ENCODE results near the gene ERICH6B.

ERICH6B gene

DNA sequence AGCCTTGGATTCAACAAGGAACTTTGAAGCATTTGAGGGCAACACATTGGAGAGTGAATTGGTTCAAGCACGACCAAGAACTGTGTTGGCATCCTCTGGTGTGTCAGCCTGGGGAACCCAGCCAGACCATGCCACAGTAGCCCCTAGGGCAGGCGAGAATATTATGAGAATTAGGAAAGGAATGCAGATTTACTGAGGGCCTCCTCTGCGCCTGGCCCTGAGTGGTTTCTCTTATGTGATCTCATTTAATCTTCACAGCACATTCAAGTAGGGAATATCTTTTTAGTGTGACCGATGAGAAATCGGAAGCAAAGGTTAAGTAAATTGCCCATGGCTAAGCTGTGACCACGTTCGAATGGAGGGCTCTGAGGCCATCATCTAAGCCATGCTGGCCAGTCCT, 15.3 kb upstream of the ERICH6B start:
- no peak overlapping the region for H3K27ac ChIP-seq (ENCODE audit: low read length)
- no peaks in the 10 kb centered on the region for H3K27me3 ChIP-seq (ENCODE audit: low read depth, low read length)
- no peaks in the 10 kb centered on the region for H3K79me2 ChIP-seq (ENCODE audit: low read length)
- peaks cover 18% of the 10 kb centered on the region for H3K4me1 ChIP-seq (ENCODE audit: low read length)
- no peak overlapping the region for H3K4me2 ChIP-seq (ENCODE audit: low read length)
- H4K20me1 ChIP-seq (ENCODE audit: insufficient read depth, low read length), result no peaks in the 10 kb centered on the region
- H3K9me3 ChIP-seq (ENCODE audit: insufficient read depth, low read length), result no peaks in the 10 kb centered on the region
- TF ChIP-seq EZH2phosphoT487 (IDR thresholded peaks at IDR 0.05; ENCODE audit: low read depth), result no peak
- TF ChIP-seq CTCF (IDR thresholded peaks at IDR 0.05; ENCODE audit: low read depth, low read length), result no peak
- no peaks in the 10 kb centered on the region for H3K36me3 ChIP-seq (replicated peaks; ENCODE audit: low read depth, low read length)
- H3K4me3 ChIP-seq (ENCODE audit: low read length), result no peak overlapping the region
- no peak overlapping the region for H2AFZ ChIP-seq (ENCODE audit: low read depth, low read length)
- H3K9ac ChIP-seq (ENCODE audit: low read length), result no peak overlapping the region

DNA sequence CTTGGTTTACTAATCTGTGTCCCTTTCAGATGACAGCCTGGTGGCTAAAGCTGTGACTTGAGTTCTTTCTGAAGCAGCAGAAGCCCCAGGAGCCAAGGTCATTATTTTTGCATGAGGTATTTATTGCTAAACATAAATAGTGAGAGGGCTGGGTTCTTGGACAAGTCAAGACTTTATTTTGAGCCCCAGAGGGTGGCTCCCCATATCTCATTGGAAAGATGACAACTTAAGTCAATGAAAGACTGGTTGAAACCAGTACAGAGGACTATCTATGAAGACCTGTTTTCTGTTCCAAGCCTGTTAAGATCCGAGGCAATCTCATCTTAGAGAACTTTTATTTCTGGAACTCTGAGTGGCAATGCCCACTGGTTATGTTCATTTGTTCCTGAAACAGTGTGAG, 14.4 kb upstream of the ERICH6B start:
- Histone ChIP-seq H2AFZ (ENCODE audit: low read depth, low read length) (no peak overlapping the region), H3K9me3 (ENCODE audit: insufficient read depth, low read length) (no peaks in the 10 kb centered on the region), H3K4me1 (ENCODE audit: low read length) (peaks cover 20% of the 10 kb centered on the region), H3K36me3 (replicated peaks; ENCODE audit: low read depth, low read length) (no peaks in the 10 kb centered on the region), H3K27ac (ENCODE audit: low read length) (no peak overlapping the region), H3K4me2 (ENCODE audit: low read length) (no peak overlapping the region), H3K9ac (ENCODE audit: low read length) (no peak overlapping the region), H4K20me1 (ENCODE audit: insufficient read depth, low read length) (no peaks in the 10 kb centered on the region), H3K27me3 (ENCODE audit: low read depth, low read length) (no peaks in the 10 kb centered on the region), H3K4me3 (ENCODE audit: low read length) (no peak overlapping the region), H3K79me2 (ENCODE audit: low read length) (no peaks in the 10 kb centered on the region)
- TF ChIP-seq CTCF (IDR thresholded peaks at IDR 0.05; ENCODE audit: low read depth, low read length) (no peak), EZH2phosphoT487 (IDR thresholded peaks at IDR 0.05; ENCODE audit: low read depth) (no peak)

GRCh38 chr13:45628094-45628493, 12.6 kb upstream of the ERICH6B start:
- Histone ChIP-seq H3K4me2 (ENCODE audit: low read length) (no peak overlapping the region), H4K20me1 (ENCODE audit: insufficient read depth, low read length) (no peaks in the 10 kb centered on the region), H3K27ac (ENCODE audit: low read length) (no peak overlapping the region), H3K9me3 (ENCODE audit: insufficient read depth, low read length) (no peaks in the 10 kb centered on the region), H3K36me3 (replicated peaks; ENCODE audit: low read depth, low read length) (no peaks in the 10 kb centered on the region), H3K4me3 (ENCODE audit: low read length) (no peak overlapping the region), H3K9ac (ENCODE audit: low read length) (no peak overlapping the region), H3K27me3 (ENCODE audit: low read depth, low read length) (0 out of 2 replicates have a peak, but pooled peaks cover 2% of the 10 kb centered on the region), H2AFZ (ENCODE audit: low read depth, low read length) (no peak overlapping the region), H3K79me2 (ENCODE audit: low read length) (no peaks in the 10 kb centered on the region), H3K4me1 (ENCODE audit: low read length) (peaks cover 25% of the 10 kb centered on the region)
- TF ChIP-seq EZH2phosphoT487 (IDR thresholded peaks at IDR 0.05; ENCODE audit: low read depth) (no peak), CTCF (IDR thresholded peaks at IDR 0.05; ENCODE audit: low read depth, low read length) (no peak)

GRCh38 chr13:45627656-45628055, 12.1 kb upstream of the ERICH6B start:
- Histone ChIP-seq H3K4me2 (ENCODE audit: low read length) (no peak overlapping the region), H3K4me1 (ENCODE audit: low read length) (peaks cover 25% of the 10 kb centered on the region), H3K9me3 (ENCODE audit: insufficient read depth, low read length) (no peaks in the 10 kb centered on the region), H3K79me2 (ENCODE audit: low read length) (no peaks in the 10 kb centered on the region), H3K9ac (ENCODE audit: low read length) (no peak overlapping the region), H2AFZ (ENCODE audit: low read depth, low read length) (no peak overlapping the region), H3K27me3 (ENCODE audit: low read depth, low read length) (0 out of 2 replicates have a peak, but pooled peaks cover 6% of the 10 kb centered on the region), H3K27ac (ENCODE audit: low read length) (no peak overlapping the region), H3K36me3 (replicated peaks; ENCODE audit: low read depth, low read length) (no peaks in the 10 kb centered on the region), H3K4me3 (ENCODE audit: low read length) (no peak overlapping the region), H4K20me1 (ENCODE audit: insufficient read depth, low read length) (no peaks in the 10 kb centered on the region)
- TF ChIP-seq CTCF (IDR thresholded peaks at IDR 0.05; ENCODE audit: low read depth, low read length) (no peak), EZH2phosphoT487 (IDR thresholded peaks at IDR 0.05; ENCODE audit: low read depth) (no peak)

Measured in OCI-LY3 (cell line).